Measurements from ENCODE around the gene SNX4.

Gene SNX4

GRCh38 chr3:125401402-125401801, 118.6 kb downstream of the SNX4 start:
- DNase-seq, result no peak

GRCh38 chr3:125398952-125399351, 121.0 kb downstream of the SNX4 start:
- no peak for DNase-seq

Data from NCI-H1930 (cell line).